DOHH2 (cell line): ENCODE data around the gene SPIRE2.

Experiments
- H3F3A ChIP-seq: fragments of 200-600 bp; sonication (generic), shearing (Covaris generic); 2 replicates; pipeline ENCODE4 v1.6.0; 2016; ENCODE audit warnings: antibody characterized with exemption, mild to moderate bottlenecking; ENCODE audit not compliant: control insufficient read depth, insufficient read depth
- H3K27ac ChIP-seq: fragments of 200-600 bp; sonication (generic); 2 replicates; pipeline ENCODE4 v1.5.1; 2014; ENCODE audit warnings: low read depth, mild to moderate bottlenecking, low read length, moderate library complexity
- H3K27me3 ChIP-seq: fragments of 200-600 bp; sonication (generic); 2 replicates; pipeline ENCODE4 v1.6.1; 2014; ENCODE audit warnings: mild to moderate bottlenecking, low read length, mixed read lengths; ENCODE audit not compliant: control insufficient read depth
- H3K36me3 ChIP-seq: fragments of 200-600 bp; sonication (generic); 2 replicates; pipeline ENCODE4 v1.6.1; 2014; ENCODE audit warnings: mild to moderate bottlenecking, low read length, moderate library complexity, mixed read lengths; ENCODE audit not compliant: control insufficient read depth
- H3K4me1 ChIP-seq: fragments of 200-600 bp; sonication (generic); 2 replicates; pipeline ENCODE4 v1.6.1; 2014; ENCODE audit warnings: mild to moderate bottlenecking, low read length, mixed read lengths; ENCODE audit not compliant: control insufficient read depth
- H3K4me2 ChIP-seq: fragments of 200-600 bp; sonication (generic); 2 replicates; pipeline ENCODE4 v1.6.0; 2014; ENCODE audit warnings: mild to moderate bottlenecking, low read length, moderate library complexity
- H3K4me3 ChIP-seq: fragments of 200-600 bp; sonication (generic); 2 replicates; pipeline ENCODE4 v1.5.1; 2014; ENCODE audit warnings: mild to moderate bottlenecking, low read length, mixed read lengths
- H3K79me2 ChIP-seq: fragments of 200-600 bp; sonication (generic); 2 replicates; pipeline ENCODE4 v1.6.1; 2014; ENCODE audit warnings: mild to moderate bottlenecking, low read length, mixed read lengths; ENCODE audit not compliant: control insufficient read depth
- H3K9me2 ChIP-seq: fragments of 200-600 bp; sonication (generic); replicated peaks from 2 replicates; pipeline ENCODE4 v1.6.1; 2014; ENCODE audit warnings: mild to moderate bottlenecking, low read length, mixed read lengths; ENCODE audit not compliant: control insufficient read depth
- H3K9me3 ChIP-seq: fragments of 200-600 bp; sonication (generic); 2 replicates; pipeline ENCODE4 v1.6.1; 2014; ENCODE audit warnings: antibody characterized with exemption, low read length, mixed read lengths; ENCODE audit not compliant: control insufficient read depth, insufficient read depth
- H4K20me1 ChIP-seq: fragments of 200-600 bp; sonication (generic); 2 replicates; pipeline ENCODE4 v1.6.0; 2014; ENCODE audit warnings: low read depth, mild to moderate bottlenecking, antibody characterized with exemption, low read length, moderate library complexity; ENCODE audit not compliant: control insufficient read depth, insufficient read depth
- EZH2phosphoT487 ChIP-seq: fragments of 200-600 bp; sonication (generic); IDR thresholded peaks from 2 replicates; pipeline ENCODE4 v1.6.1; 2017; ENCODE audit warnings: borderline replicate concordance, mild to moderate bottlenecking, antibody characterized with exemption, low read length, moderate library complexity, mixed read lengths
- TF ChIP-seq, protein P1 (sequence below): fragments of 200-600 bp; sonication (generic); IDR thresholded peaks from one replicate; pipeline ENCODE4 v1.5.1; 2014; ENCODE audit warnings: antibody characterized with exemption, mild to moderate bottlenecking, low read depth, low read length; ENCODE audit not compliant: poor library complexity, severe bottlenecking

The SPIRE2 gene

DNA sequence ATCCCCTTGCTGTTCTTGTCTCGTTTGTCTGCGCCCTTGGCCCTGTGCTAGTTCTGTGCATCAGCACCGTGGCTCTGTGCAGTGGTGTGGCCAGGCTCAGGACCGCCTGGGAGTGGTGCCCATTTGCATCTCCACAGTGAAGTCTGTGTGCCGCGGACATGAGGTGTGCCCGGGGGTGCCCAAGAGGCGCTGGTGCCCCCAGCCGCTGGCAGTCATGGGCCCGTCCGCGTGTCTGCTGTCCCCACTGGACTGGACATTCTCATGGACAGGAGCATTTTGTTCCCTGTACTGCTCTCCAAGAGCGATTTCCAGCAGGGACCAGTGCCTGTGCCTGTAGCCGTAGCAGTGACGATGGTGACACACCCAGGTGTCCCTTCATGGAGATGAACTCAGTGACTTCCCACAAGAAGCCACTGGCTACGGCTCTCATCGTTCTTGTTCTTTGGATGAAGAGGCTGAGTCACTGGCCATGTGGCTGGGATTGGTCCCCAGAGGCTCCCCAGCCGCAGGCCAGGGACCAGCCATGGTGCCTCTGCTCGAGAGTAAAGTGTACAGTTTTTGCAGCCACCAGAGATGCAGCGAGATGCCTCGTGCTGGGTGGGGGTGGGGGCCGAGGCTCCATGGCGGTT is 77.3 kb downstream of the SPIRE2 start:
- no peaks in the 10 kb centered on the region for H3K27me3 ChIP-seq
- H3F3A ChIP-seq = peaks cover 11% of the 10 kb centered on the region
- H3K27ac ChIP-seq = no peak overlapping the region
- no peaks in the 10 kb centered on the region for H3K9me2 ChIP-seq
- TF ChIP-seq EZH2phosphoT487 = no peak
- TF ChIP-seq, protein P1, sequence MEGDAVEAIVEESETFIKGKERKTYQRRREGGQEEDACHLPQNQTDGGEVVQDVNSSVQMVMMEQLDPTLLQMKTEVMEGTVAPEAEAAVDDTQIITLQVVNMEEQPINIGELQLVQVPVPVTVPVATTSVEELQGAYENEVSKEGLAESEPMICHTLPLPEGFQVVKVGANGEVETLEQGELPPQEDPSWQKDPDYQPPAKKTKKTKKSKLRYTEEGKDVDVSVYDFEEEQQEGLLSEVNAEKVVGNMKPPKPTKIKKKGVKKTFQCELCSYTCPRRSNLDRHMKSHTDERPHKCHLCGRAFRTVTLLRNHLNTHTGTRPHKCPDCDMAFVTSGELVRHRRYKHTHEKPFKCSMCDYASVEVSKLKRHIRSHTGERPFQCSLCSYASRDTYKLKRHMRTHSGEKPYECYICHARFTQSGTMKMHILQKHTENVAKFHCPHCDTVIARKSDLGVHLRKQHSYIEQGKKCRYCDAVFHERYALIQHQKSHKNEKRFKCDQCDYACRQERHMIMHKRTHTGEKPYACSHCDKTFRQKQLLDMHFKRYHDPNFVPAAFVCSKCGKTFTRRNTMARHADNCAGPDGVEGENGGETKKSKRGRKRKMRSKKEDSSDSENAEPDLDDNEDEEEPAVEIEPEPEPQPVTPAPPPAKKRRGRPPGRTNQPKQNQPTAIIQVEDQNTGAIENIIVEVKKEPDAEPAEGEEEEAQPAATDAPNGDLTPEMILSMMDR = no peak
- peaks cover 25% of the 10 kb centered on the region for H3K4me1 ChIP-seq
- H3K4me3 ChIP-seq = no peak overlapping the region
- no peaks in the 10 kb centered on the region for H4K20me1 ChIP-seq
- H3K4me2 ChIP-seq = no peak overlapping the region
- 0 out of 2 replicates have a peak, but pooled peaks cover 5% of the 10 kb centered on the region for H3K79me2 ChIP-seq
- H3K36me3 ChIP-seq = peaks cover 70% of the 10 kb centered on the region
- H3K9me3 ChIP-seq = peaks cover 7% of the 10 kb centered on the region; the same call in 1 of the 2 replicates

DNA sequence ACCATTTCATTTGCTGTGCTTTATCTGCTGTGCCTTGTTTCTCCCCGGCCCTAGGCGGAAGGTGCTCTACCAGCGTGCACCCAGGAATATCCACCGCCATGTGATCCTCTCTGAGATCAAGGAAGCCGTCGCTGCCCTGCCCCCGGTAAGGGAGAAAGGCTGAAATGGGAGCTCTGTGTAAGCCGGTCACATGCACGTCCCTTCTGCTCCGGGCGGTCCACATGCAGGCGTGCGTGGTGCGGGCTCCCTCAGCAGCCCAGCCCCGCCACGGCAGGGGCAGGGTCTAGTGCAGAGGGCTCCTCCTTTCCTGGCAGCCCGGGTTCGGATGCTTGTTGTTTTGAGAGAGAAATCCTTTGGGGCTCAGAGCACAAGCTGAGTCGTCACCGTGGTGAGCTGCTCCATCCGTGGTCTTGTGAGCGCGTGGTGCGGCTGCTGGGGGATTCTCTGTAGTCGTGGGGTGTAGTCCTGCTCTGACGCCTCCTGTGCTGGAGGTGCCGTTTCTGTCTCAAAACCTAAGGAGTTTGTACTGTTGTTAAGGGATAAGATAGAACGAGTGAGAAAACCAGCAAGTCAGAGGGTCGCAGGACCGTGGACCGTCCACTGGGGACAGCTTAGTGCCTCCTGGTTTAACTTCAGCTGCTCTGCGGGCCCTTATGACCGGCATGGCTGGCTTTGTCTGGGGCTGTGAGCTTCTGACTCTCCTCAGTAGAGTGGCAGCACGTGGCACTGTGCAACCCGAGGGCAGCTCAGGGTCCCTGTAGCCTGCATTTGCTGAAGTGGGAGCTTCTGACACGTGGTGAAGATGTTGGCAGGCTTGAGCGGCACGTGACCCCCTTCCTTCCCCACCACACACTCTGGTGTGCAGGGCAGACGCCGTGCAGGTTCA is 78.1 kb downstream of the SPIRE2 start:
- Histone ChIP-seq H4K20me1 (no peaks in the 10 kb centered on the region), H3K4me1 (peaks cover 27% of the 10 kb centered on the region), H3K36me3 (peaks cover 71% of the 10 kb centered on the region)

DNA sequence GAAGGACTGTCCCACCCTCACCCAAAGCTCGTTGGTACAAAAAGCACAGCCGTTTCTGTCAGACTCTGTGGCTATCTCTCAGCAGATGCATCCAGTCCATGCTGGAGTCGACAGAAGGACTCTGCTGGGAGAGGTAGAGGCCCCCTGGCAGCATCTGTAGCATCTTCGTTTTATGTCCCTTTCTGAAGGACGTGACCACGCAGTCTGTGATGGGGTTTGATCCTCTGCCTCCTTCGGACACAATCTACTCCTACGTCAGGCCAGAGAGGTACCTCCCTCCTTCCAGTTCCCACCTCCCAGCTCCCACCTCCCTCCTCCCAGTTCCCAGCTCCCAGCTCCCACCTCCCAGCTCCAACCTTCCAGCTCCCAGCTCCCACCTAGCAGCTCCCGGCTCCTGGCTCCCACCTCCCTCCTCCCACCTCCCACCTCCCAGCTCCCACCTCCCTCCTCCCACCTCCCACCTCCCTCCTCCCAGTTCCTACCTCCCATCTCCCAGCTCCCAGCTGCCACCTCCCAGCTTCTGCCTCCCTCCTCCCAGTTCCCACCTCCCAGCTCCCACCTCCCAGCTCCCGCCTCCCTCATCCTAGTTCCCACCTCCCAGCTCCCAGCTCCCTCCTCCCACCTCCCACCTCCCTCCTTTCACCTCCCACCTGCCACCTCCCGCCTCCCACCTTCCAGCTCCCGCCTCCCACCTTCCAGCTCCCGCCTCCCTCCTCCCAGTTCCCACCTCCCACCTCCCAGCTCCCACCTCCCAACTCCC is 79.0 kb downstream of the SPIRE2 start:
- H3K9me2 ChIP-seq = no peaks in the 10 kb centered on the region
- no peaks in the 10 kb centered on the region for H4K20me1 ChIP-seq
- peaks cover 7% of the 10 kb centered on the region; the same call in 1 of the 2 replicates for H3K9me3 ChIP-seq
- no peak overlapping the region for H3K27ac ChIP-seq
- TF ChIP-seq EZH2phosphoT487 = no peak
- H3K36me3 ChIP-seq = peaks cover 78% of the 10 kb centered on the region
- no peaks in the 10 kb centered on the region for H3K27me3 ChIP-seq
- H3K4me2 ChIP-seq = no peak overlapping the region
- peaks cover 11% of the 10 kb centered on the region for H3F3A ChIP-seq
- 0 out of 2 replicates have a peak, but pooled peaks cover 6% of the 10 kb centered on the region for H3K79me2 ChIP-seq
- peaks cover 27% of the 10 kb centered on the region for H3K4me1 ChIP-seq
- no peak overlapping the region for H3K4me3 ChIP-seq

More for the DNA sequence above, 78.1 kb downstream of the SPIRE2 start:
- H3K9me2 ChIP-seq = no peaks in the 10 kb centered on the region
- H3K79me2 ChIP-seq = 0 out of 2 replicates have a peak, but pooled peaks cover 6% of the 10 kb centered on the region
- H3K9me3 ChIP-seq = peaks cover 7% of the 10 kb centered on the region; the same call in 1 of the 2 replicates
- no peak overlapping the region for H3K27ac ChIP-seq
- no peak overlapping the region for H3K4me3 ChIP-seq
- no peaks in the 10 kb centered on the region for H3K27me3 ChIP-seq
- TF ChIP-seq EZH2phosphoT487 = no peak
- TF ChIP-seq, protein P1 = no peak
- no peak overlapping the region for H3K4me2 ChIP-seq
- H3F3A ChIP-seq = peaks cover 11% of the 10 kb centered on the region
